ENCODE data around the gene DYNLL1. TPM values are rescaled to one million over a fixed set of nuclear protein-coding genes. Genes with fewer than 3 reads are reported as not detected.

DYNLL1 gene
- total and polyA plus RNA-seq, 2 experiments from 2014 or later: 310 to 868 TPM

DNA sequence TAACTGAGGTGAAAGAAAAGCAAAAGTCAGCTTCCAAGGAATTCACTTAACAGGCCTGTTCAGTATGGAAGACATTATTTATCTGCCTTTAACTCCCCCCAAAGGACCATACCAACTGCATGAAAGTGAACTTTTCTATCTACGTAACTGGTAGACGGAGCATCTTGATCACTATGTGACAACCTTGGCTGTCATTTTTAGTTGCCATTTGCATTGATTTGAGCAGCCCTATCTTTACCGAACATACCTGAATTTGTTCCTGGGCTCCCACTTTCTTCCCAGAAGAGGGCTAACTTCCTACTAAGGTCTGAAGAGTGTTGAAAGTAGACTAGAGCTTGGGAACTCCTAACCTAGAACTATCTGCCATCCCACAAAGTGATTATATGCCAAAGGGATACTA is 35.8 kb upstream of the DYNLL1 start:
- no peak for ATAC-seq
- TF ChIP-seq EZH2 (IDR thresholded peaks at IDR 0.05; ENCODE audit: low read depth, unreplicated experiment) (no peak), POLR2AphosphoS5 (IDR thresholded peaks at IDR 0.05; ENCODE audit: low read depth) (no peak), STAT1 (IDR thresholded peaks at IDR 0.05; ENCODE audit: unreplicated experiment) (no peak), CREB1 (CRISPR knock-in tag; IDR thresholded peaks at IDR 0.05; ENCODE audit: low read depth) (no peak), EZH2phosphoT487 (IDR thresholded peaks at IDR 0.05; ENCODE audit: unreplicated experiment) (no peak), ZNF331 (CRISPR knock-in tag; IDR thresholded peaks at IDR 0.05; ENCODE audit: low read depth) (no peak)
- TF ChIP-seq, protein P1, sequence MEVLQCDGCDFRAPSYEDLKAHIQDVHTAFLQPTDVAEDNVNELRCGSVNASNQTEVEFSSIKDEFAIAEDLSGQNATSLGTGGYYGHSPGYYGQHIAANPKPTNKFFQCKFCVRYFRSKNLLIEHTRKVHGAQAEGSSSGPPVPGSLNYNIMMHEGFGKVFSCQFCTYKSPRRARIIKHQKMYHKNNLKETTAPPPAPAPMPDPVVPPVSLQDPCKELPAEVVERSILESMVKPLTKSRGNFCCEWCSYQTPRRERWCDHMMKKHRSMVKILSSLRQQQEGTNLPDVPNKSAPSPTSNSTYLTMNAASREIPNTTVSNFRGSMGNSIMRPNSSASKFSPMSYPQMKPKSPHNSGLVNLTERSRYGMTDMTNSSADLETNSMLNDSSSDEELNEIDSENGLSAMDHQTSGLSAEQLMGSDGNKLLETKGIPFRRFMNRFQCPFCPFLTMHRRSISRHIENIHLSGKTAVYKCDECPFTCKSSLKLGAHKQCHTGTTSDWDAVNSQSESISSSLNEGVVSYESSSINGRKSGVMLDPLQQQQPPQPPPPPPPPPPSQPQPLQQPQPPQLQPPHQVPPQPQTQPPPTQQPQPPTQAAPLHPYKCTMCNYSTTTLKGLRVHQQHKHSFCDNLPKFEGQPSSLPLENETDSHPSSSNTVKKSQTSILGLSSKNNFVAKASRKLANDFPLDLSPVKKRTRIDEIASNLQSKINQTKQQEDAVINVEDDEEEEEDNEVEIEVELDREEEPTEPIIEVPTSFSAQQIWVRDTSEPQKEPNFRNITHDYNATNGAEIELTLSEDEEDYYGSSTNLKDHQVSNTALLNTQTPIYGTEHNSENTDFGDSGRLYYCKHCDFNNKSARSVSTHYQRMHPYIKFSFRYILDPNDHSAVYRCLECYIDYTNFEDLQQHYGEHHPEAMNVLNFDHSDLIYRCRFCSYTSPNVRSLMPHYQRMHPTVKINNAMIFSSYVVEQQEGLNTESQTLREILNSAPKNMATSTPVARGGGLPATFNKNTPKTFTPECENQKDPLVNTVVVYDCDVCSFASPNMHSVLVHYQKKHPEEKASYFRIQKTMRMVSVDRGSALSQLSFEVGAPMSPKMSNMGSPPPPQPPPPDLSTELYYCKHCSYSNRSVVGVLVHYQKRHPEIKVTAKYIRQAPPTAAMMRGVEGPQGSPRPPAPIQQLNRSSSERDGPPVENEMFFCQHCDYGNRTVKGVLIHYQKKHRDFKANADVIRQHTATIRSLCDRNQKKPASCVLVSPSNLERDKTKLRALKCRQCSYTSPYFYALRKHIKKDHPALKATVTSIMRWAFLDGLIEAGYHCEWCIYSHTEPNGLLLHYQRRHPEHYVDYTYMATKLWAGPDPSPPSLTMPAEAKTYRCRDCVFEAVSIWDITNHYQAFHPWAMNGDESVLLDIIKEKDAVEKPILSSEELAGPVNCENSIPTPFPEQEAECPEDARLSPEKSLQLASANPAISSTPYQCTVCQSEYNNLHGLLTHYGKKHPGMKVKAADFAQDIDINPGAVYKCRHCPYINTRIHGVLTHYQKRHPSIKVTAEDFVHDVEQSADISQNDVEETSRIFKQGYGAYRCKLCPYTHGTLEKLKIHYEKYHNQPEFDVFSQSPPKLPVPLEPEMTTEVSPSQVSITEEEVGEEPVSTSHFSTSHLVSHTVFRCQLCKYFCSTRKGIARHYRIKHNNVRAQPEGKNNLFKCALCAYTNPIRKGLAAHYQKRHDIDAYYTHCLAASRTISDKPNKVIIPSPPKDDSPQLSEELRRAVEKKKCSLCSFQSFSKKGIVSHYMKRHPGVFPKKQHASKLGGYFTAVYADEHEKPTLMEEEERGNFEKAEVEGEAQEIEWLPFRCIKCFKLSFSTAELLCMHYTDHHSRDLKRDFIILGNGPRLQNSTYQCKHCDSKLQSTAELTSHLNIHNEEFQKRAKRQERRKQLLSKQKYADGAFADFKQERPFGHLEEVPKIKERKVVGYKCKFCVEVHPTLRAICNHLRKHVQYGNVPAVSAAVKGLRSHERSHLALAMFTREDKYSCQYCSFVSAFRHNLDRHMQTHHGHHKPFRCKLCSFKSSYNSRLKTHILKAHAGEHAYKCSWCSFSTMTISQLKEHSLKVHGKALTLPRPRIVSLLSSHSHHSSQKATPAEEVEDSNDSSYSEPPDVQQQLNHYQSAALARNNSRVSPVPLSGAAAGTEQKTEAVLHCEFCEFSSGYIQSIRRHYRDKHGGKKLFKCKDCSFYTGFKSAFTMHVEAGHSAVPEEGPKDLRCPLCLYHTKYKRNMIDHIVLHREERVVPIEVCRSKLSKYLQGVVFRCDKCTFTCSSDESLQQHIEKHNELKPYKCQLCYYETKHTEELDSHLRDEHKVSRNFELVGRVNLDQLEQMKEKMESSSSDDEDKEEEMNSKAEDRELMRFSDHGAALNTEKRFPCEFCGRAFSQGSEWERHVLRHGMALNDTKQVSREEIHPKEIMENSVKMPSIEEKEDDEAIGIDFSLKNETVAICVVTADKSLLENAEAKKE (CRISPR knock-in tag; IDR thresholded peaks at IDR 0.05): no peak
- TF ChIP-seq, protein P2, sequence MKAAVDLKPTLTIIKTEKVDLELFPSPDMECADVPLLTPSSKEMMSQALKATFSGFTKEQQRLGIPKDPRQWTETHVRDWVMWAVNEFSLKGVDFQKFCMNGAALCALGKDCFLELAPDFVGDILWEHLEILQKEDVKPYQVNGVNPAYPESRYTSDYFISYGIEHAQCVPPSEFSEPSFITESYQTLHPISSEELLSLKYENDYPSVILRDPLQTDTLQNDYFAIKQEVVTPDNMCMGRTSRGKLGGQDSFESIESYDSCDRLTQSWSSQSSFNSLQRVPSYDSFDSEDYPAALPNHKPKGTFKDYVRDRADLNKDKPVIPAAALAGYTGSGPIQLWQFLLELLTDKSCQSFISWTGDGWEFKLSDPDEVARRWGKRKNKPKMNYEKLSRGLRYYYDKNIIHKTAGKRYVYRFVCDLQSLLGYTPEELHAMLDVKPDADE (IDR thresholded peaks at IDR 0.05): no peak
- TF ChIP-seq, protein P3, sequence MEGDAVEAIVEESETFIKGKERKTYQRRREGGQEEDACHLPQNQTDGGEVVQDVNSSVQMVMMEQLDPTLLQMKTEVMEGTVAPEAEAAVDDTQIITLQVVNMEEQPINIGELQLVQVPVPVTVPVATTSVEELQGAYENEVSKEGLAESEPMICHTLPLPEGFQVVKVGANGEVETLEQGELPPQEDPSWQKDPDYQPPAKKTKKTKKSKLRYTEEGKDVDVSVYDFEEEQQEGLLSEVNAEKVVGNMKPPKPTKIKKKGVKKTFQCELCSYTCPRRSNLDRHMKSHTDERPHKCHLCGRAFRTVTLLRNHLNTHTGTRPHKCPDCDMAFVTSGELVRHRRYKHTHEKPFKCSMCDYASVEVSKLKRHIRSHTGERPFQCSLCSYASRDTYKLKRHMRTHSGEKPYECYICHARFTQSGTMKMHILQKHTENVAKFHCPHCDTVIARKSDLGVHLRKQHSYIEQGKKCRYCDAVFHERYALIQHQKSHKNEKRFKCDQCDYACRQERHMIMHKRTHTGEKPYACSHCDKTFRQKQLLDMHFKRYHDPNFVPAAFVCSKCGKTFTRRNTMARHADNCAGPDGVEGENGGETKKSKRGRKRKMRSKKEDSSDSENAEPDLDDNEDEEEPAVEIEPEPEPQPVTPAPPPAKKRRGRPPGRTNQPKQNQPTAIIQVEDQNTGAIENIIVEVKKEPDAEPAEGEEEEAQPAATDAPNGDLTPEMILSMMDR (conservative IDR thresholded peaks at IDR 0.05; ENCODE audit: low read depth in 2 of 2): no peak
- peaks cover 18% of the 10 kb centered on the region for H3K27me3 Mint-ChIP-seq (ENCODE audit: insufficient read depth, low read depth, poor library complexity)
- peaks cover 74% of the 10 kb centered on the region for H3K36me3 ChIP-seq (ENCODE audit: insufficient read depth)
- no peak overlapping the region for H2AFZ ChIP-seq
- no peak overlapping the region for H3K4me3 Mint-ChIP-seq
- no peak overlapping the region for H3K27ac Mint-ChIP-seq
- H4K20me1 ChIP-seq (replicated peaks; ENCODE audit: insufficient read depth): peaks cover 59% of the 10 kb centered on the region
- H3K4me1 Mint-ChIP-seq: no peaks in the 10 kb centered on the region
- no peak overlapping the region for H3K4me2 ChIP-seq
- H3K27me3 ChIP-seq (ENCODE audit: insufficient read depth): 0 out of 2 replicates have a peak, but pooled peaks cover under 1% of the 10 kb centered on the region
- H3K9me3 Mint-ChIP-seq: no peaks in the 10 kb centered on the region
- peak overlapping the region; percentile 16 for H3K27ac ChIP-seq (ENCODE audit: low read depth)
- no peak overlapping the region for H3K4me3 ChIP-seq
- H3F3A ChIP-seq (replicated peaks; ENCODE audit: low read depth): peaks cover 50% of the 10 kb centered on the region
- no peaks in the 10 kb centered on the region for H3K9me2 ChIP-seq (ENCODE audit: insufficient read depth)
- no peak for DNase-seq (ENCODE audit: low spot score)
- H3K79me2 ChIP-seq (replicated peaks; ENCODE audit: insufficient read depth): peaks cover 18% of the 10 kb centered on the region
- H3K4me1 ChIP-seq (ENCODE audit: insufficient read depth): no peaks in the 10 kb centered on the region
- H3K36me3 Mint-ChIP-seq (ENCODE audit: low read depth): peaks cover 92% of the 10 kb centered on the region

Data from GM23338 (cell line).